OCI-LY7 (cell line): Measurements from ENCODE around the gene C1orf21. TPM values are rescaled to one million over a fixed set of nuclear protein-coding genes. Genes with fewer than 3 reads are reported as not detected.

Source experiments
- BruUV-seq: library from RNA; stranded (reverse); fragments of 400-500 nt; replicated peaks from 2 replicates; lab custom pipeline; 2021; lab: Mats Ljungman, UMichigan
- CTCF ChIA-PET: fragments of 300-600 bp; sonication (Branson Sonifier 250); formaldehyde crosslinking; loops from one replicate; lab custom pipeline; 2022; ENCODE audit warnings: antibody characterized with exemption; ENCODE audit not compliant: unreplicated experiment; lab: Charles Lee
- POLR2A ChIA-PET: fragments of 300-600 bp; sonication (Branson Sonifier 250); formaldehyde crosslinking; loops from one replicate; lab custom pipeline; 2022; ENCODE audit warnings: antibody characterized with exemption; lab: Charles Lee
- DNase-seq: peaks from one replicate; pipeline ENCODE4 v3.0.0-alpha.2; 2015; ENCODE audit warnings: low spot score
- H2AFZ ChIP-seq: fragments of 200-600 bp; sonication (generic), shearing (Covaris generic); 2 replicates; pipeline ENCODE4 v1.6.1; 2014; ENCODE audit warnings: mild to moderate bottlenecking, antibody characterized with exemption, low read length, moderate library complexity
- H3K27ac ChIP-seq: fragments of 200-600 bp; sonication (generic); 2 replicates; pipeline ENCODE4 v1.5.1; 2014; ENCODE audit warnings: mixed run types, low read depth, mild to moderate bottlenecking, moderate library complexity, low read length, inconsistent platforms; ENCODE audit not compliant: poor library complexity, severe bottlenecking
- H3K36me3 ChIP-seq: fragments of 200-600 bp; sonication (generic); 2 replicates; pipeline ENCODE4 v1.6.1; 2014; ENCODE audit warnings: mild to moderate bottlenecking, antibody characterized with exemption, low read length, moderate library complexity, mixed read lengths; ENCODE audit not compliant: insufficient read depth
- H3K4me1 ChIP-seq: fragments of 200-600 bp; sonication (generic); 2 replicates; pipeline ENCODE4 v1.5.1; 2014; ENCODE audit warnings: mild to moderate bottlenecking, low read length; ENCODE audit not compliant: insufficient read depth, poor library complexity, severe bottlenecking
- H3K4me2 ChIP-seq: fragments of 200-600 bp; sonication (generic); 2 replicates; pipeline ENCODE4 v1.6.1; 2014; ENCODE audit warnings: mild to moderate bottlenecking, low read length
- H3K4me3 ChIP-seq: fragments of 200-600 bp; sonication (generic); 2 replicates; pipeline ENCODE4 v1.5.1; 2014; ENCODE audit warnings: mild to moderate bottlenecking, low read depth, low read length; ENCODE audit not compliant: poor library complexity, severe bottlenecking
- H3K79me2 ChIP-seq: fragments of 200-600 bp; sonication (generic); 2 replicates; pipeline ENCODE4 v1.6.1; 2016; ENCODE audit warnings: low read depth, mild to moderate bottlenecking, low read length, moderate library complexity, mixed read lengths; ENCODE audit not compliant: insufficient read depth
- H3K9me2 ChIP-seq: fragments of 200-600 bp; sonication (generic); 2 replicates; pipeline ENCODE4 v1.6.1; 2016; ENCODE audit warnings: mild to moderate bottlenecking, low read length, mixed read lengths; ENCODE audit not compliant: insufficient read depth
- H3K9me3 ChIP-seq: fragments of 200-600 bp; sonication (generic); 2 replicates; pipeline ENCODE4 v1.6.1; 2014; ENCODE audit warnings: mild to moderate bottlenecking, mixed run types, low read length, mixed read lengths
- H4K20me1 ChIP-seq: fragments of 200-600 bp; sonication (generic); 2 replicates; pipeline ENCODE4 v1.6.1; 2014; ENCODE audit warnings: mild to moderate bottlenecking, antibody characterized with exemption, low read length, moderate library complexity, mixed read lengths; ENCODE audit not compliant: insufficient read depth
- EZH2phosphoT487 ChIP-seq: fragments of 200-600 bp; sonication (generic); IDR thresholded peaks from 2 replicates; pipeline ENCODE4 v1.6.1; 2018; ENCODE audit warnings: low read depth, borderline replicate concordance, mild to moderate bottlenecking, mixed run types, antibody characterized with exemption, low read length, moderate library complexity, mixed read lengths
- intact Hi-C: fragments of 100-400 bp; cut with micrococcal nuclease; formaldehyde crosslinking; loops from one replicate; pipeline ENCODE4 v1.10.0; 2022; ENCODE audit not compliant: unreplicated experiment
- total RNA-seq, 2 experiments: library from RNA; depleted of rRNA in 1 of 2; stranded (reverse); fragments of >200 nt in 1 of 2; shearing (Covaris generic) in 1 of 2; gene quantifications; 2 replicates each; pipeline ENCODE4 v1.2.3, GENCODE V29; 2014 to 2022
- TF ChIP-seq, protein P1 (sequence below): fragments of 200-600 bp; sonication (generic); conservative IDR thresholded peaks from 2 replicates; pipeline ENCODE4 v1.5.1; 2014; ENCODE audit warnings: mild to moderate bottlenecking, antibody characterized with exemption, low read length, moderate library complexity, mixed read lengths

The C1orf21 gene
- total RNA-seq, 2 experiments from 2014 or later, result not detected

DNA sequence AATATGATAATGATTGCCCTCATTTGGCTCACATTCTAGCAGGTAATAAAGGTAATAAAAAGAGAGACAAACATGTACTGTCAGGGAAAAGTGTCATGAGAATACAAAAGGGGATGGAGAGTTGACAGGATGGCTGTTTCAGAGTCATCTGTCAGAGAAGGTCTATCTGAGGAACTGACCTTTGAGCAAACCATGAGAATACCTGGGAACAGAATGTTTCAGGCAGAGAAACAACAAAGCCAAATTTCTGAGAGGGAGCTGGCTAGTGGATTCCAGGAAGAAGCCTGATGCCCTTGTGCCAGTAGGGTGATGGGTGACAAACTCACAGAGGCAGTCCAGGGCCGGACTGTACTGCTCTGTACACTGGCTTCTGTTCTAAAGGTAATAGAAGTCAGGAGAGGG lies 107.2 kb downstream of the C1orf21 start:
- Histone ChIP-seq H2AFZ (no peak overlapping the region), H3K9me2 (no peaks in the 10 kb centered on the region), H3K27ac (no peak overlapping the region), H3K4me3 (no peak overlapping the region), H3K36me3 (no peaks in the 10 kb centered on the region), H4K20me1 (no peaks in the 10 kb centered on the region), H3K4me2 (no peak overlapping the region), H3K79me2 (no peaks in the 10 kb centered on the region), H3K9me3 (no peaks in the 10 kb centered on the region), H3K4me1 (no peaks in the 10 kb centered on the region)
- POLR2A ChIA-PET, result interaction anchor here (1.1 to 1.2 kb wide), 2 partner anchors 12 to 23 kb away, joined by 3 read pairs; no protein-coding TSS in a partner anchor
- no peak for DNase-seq
- CTCF ChIA-PET, result no interaction called here
- intact Hi-C loops, result no loop called here
- TF ChIP-seq EZH2phosphoT487, result no peak
- BruUV-seq, result no TSS peak

DNA sequence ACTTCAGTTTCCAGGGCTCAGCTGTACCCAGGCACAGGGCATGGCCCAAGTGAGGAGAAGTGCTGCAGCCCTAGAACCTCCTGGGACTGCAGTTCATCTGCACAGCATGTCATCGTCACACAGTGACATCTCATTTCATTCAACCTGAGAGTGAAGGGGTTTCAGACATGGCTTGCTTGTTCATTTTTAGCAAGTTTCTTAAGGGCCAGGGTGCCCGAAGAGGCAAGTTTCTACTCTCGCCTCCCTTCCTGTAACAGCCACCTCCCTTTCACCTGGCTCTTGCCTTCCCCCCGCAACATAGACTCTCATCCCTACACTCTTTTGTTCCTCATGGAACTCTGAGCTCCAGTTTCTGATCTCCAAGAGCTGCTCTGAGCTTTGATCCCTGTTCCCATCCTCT lies 108.1 kb downstream of the C1orf21 start:
- DNase-seq, result no peak
- H3K4me2 ChIP-seq, result no peak overlapping the region
- no peaks in the 10 kb centered on the region for H3K9me3 ChIP-seq
- no peak overlapping the region for H3K4me3 ChIP-seq
- intact Hi-C loops, result no loop called here
- no peaks in the 10 kb centered on the region for H4K20me1 ChIP-seq
- H3K36me3 ChIP-seq, result no peaks in the 10 kb centered on the region
- BruUV-seq, result no TSS peak
- ChIA-PET CTCF (no interaction called here), POLR2A (interaction anchor here (0.5 to 1.1 kb wide), 2 partner anchors 13 to 65 kb away, joined by 3 to 9 read pairs; no protein-coding TSS in a partner anchor)
- no peak overlapping the region for H2AFZ ChIP-seq
- no peaks in the 10 kb centered on the region for H3K4me1 ChIP-seq
- TF ChIP-seq, protein P1, sequence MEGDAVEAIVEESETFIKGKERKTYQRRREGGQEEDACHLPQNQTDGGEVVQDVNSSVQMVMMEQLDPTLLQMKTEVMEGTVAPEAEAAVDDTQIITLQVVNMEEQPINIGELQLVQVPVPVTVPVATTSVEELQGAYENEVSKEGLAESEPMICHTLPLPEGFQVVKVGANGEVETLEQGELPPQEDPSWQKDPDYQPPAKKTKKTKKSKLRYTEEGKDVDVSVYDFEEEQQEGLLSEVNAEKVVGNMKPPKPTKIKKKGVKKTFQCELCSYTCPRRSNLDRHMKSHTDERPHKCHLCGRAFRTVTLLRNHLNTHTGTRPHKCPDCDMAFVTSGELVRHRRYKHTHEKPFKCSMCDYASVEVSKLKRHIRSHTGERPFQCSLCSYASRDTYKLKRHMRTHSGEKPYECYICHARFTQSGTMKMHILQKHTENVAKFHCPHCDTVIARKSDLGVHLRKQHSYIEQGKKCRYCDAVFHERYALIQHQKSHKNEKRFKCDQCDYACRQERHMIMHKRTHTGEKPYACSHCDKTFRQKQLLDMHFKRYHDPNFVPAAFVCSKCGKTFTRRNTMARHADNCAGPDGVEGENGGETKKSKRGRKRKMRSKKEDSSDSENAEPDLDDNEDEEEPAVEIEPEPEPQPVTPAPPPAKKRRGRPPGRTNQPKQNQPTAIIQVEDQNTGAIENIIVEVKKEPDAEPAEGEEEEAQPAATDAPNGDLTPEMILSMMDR, result no peak
- no peak for TF ChIP-seq EZH2phosphoT487
- H3K9me2 ChIP-seq, result no peaks in the 10 kb centered on the region
- no peak overlapping the region for H3K27ac ChIP-seq
- no peaks in the 10 kb centered on the region for H3K79me2 ChIP-seq

DNA sequence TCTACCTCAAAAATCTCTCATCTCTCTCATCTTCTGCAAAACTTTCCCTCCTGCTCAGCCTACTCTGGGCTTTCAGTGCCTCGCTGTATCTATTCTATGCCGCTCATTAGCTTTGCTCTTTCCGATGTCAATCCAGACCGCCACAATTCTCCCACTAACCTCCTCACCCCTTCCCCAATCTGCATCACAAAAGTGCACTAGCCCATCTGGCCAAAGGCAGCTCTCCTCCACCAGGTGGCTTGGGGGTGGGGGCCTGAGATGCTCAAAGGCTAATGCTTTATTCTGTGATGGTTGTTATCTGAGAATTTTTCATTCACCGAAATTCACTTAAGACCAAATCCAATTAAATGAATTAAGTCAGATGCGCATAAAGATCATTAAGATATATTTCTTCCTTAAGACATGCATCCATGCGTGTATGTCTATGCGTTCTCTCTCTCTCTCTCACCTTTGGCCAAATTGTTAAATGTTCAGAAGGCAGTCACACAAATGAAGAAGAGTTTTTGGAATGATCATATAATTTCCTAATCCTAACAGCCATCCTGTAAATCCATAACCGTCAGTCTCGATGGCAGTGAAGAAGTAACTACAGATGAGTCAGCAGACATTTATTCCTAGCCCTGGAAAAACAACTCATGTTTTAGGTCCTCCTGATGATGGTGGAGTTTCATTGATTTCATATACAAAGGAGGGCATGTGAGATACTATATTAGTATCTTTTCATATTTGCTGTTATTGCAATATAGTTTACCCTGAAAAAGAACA lies 111.3 kb downstream of the C1orf21 start:
- no peaks in the 10 kb centered on the region for H3K79me2 ChIP-seq
- H3K4me3 ChIP-seq, result no peak overlapping the region
- no peaks in the 10 kb centered on the region for H4K20me1 ChIP-seq
- POLR2A ChIA-PET, result no interaction called here
- intact Hi-C loops, result no loop called here
- no peaks in the 10 kb centered on the region for H3K9me2 ChIP-seq
- H3K27ac ChIP-seq, result no peak overlapping the region
- no peak for TF ChIP-seq EZH2phosphoT487
- TF ChIP-seq, protein P1, result no peak
- H3K9me3 ChIP-seq, result no peaks in the 10 kb centered on the region
- BruUV-seq, result no TSS peak
- no peak overlapping the region for H2AFZ ChIP-seq
- CTCF ChIA-PET, result no interaction called here
- no peaks in the 10 kb centered on the region for H3K36me3 ChIP-seq
- H3K4me2 ChIP-seq, result no peak overlapping the region
- no peak for DNase-seq
- H3K4me1 ChIP-seq, result no peaks in the 10 kb centered on the region
